Choroid plexus epithelial cell (primary cell): ENCODE measurements around the gene GRIN2D.
"Not testable (repeated sequence)": the region's sequence is repeated elsewhere in the genome, so short reads cannot be mapped to it uniquely, and the experiment has no call there.

Experiments
- DNase-seq: peaks from one replicate; pipeline ENCODE4 v3.0.0-alpha.2; 2010; ENCODE audit warnings: low read depth
- H3K4me3 ChIP-seq: 2 replicates; pipeline ENCODE4 v1.5.1; 2011; ENCODE audit warnings: low read depth, mild to moderate bottlenecking, control low read depth, low read length, moderate library complexity
- CTCF ChIP-seq: conservative IDR thresholded peaks from 2 replicates; pipeline ENCODE4 v1.5.1; 2011; ENCODE audit warnings: low read depth, mild to moderate bottlenecking, control low read depth, inconsistent platforms, low read length, moderate library complexity

The GRIN2D gene

GRCh38 chr19:48370955-48371354 is 22.5 kb upstream of the GRIN2D start:
- DNase-seq: no peak
- H3K4me3 ChIP-seq: no peak overlapping the region
- TF ChIP-seq CTCF: no peak

GRCh38 chr19:48371367-48371766 is 22.1 kb upstream of the GRIN2D start:
- TF ChIP-seq CTCF: no peak
- DNase-seq: no peak
- H3K4me3 ChIP-seq: no peak overlapping the region

- not testable (repeated sequence) for H3K4me3 ChIP-seq, DNase-seq
Observed at GRCh38 chr19:48371771-48372170, 21.7 kb upstream of the GRIN2D start.

GRCh38 chr19:48372904-48373303 is 20.6 kb upstream of the GRIN2D start:
- no peak for TF ChIP-seq CTCF
- DNase-seq: no peak
- no peak overlapping the region for H3K4me3 ChIP-seq

GRCh38 chr19:48373567-48373966 is 19.9 kb upstream of the GRIN2D start:
- H3K4me3 ChIP-seq: no peak overlapping the region
- no peak for TF ChIP-seq CTCF
- DNase-seq: no peak

GRCh38 chr19:48378194-48378570 is 15.3 kb upstream of the GRIN2D start:
- no peak for DNase-seq
- TF ChIP-seq CTCF: no peak
- H3K4me3 ChIP-seq: no peak overlapping the region

- no peak for DNase-seq
- H3K4me3 ChIP-seq: no peak overlapping the region
- no peak for TF ChIP-seq CTCF
Observed at GRCh38 chr19:48379058-48379457, 14.4 kb upstream of the GRIN2D start.
